ENCODE data around the gene ATP6V1B1. TPM values are rescaled to one million over a fixed set of nuclear protein-coding genes. Genes with fewer than 3 reads are reported as not detected.

Gene ATP6V1B1
- total RNA-seq, 2 experiments from 2014 or later, result not detected

DNA sequence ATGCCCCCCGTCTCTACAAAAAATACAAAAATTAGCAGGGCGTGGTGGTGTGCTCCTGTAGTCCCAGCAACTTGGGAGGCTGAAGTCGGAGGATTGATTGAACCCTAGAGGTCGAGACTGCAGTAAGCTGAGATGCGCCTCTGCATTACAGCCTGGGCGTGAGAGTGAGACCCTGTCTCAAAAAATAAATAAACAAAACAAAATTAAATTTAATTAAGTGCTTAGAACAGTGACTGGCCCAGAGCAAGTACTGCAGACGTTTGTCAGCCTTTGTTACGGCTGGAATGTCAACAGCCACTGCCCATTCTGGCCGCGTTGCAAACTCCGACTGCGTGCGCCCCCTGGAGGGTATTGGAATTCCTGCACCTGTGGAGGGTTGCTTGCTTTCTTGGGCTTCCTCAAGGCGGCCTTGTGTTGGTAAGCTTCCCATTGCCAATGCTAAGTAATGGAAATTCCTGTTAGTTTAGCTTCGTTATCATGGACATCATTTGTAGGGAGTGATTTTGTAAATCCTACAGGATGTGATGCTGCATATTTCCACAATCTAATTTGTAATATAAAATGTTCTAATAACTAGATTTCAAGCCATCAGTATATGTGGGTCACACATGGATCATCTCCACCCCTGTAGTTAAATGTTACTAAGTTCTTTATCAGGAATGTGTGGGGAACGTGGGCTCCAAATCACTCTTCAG lies 15.9 kb upstream of the ATP6V1B1 start:
- Mint-ChIP-seq H3K36me3 (ENCODE audit: low read depth) (no peaks in the 10 kb centered on the region), H3K9me3 (ENCODE audit: low read depth) (no peaks in the 10 kb centered on the region), H3K27ac (no peak overlapping the region), H3K4me3 (no peak overlapping the region), H3K4me1 (no peaks in the 10 kb centered on the region), H3K27me3 (peaks cover 14% of the 10 kb centered on the region)
- peak; percentile 74 for ATAC-seq
- ChIA-PET POLR2A (no interaction called here), CTCF (interaction anchor here (0.5 to 4.9 kb wide), 22 partner anchors 8 to 546 kb away, joined by 3 to 54 read pairs (median 4); partner anchors contain the start of gene FIGLA)
- intact Hi-C loops (cut with DNase I, micrococcal nuclease), result loop anchor here (1.0 to 2.0 kb wide), 4 partner anchors 29 to 265 kb away; no protein-coding TSS in a partner anchor
- peak; percentile 86 for DNase-seq

GRCh38 chr2:70920367-70920715 lies 15.4 kb upstream of the ATP6V1B1 start:
- H3K9me3 Mint-ChIP-seq (ENCODE audit: low read depth), result no peaks in the 10 kb centered on the region
- peaks cover 14% of the 10 kb centered on the region for H3K27me3 Mint-ChIP-seq
- ATAC-seq, result no peak
- H3K4me1 Mint-ChIP-seq, result no peaks in the 10 kb centered on the region
- CTCF ChIA-PET, result interaction anchor here (0.6 to 4.9 kb wide), 20 partner anchors 8 to 547 kb away, joined by 3 to 54 read pairs (median 4); partner anchors contain the start of gene FIGLA
- H3K4me3 Mint-ChIP-seq, result no peak overlapping the region
- intact Hi-C loops (cut with DNase I, micrococcal nuclease), result loop anchor here (1.0 kb wide), 2 partner anchors 49 to 131 kb away; no protein-coding TSS in a partner anchor
- no peaks in the 10 kb centered on the region for H3K36me3 Mint-ChIP-seq (ENCODE audit: low read depth)
- H3K27ac Mint-ChIP-seq, result no peak overlapping the region
- DNase-seq, result no peak
- POLR2A ChIA-PET, result no interaction called here

DNA sequence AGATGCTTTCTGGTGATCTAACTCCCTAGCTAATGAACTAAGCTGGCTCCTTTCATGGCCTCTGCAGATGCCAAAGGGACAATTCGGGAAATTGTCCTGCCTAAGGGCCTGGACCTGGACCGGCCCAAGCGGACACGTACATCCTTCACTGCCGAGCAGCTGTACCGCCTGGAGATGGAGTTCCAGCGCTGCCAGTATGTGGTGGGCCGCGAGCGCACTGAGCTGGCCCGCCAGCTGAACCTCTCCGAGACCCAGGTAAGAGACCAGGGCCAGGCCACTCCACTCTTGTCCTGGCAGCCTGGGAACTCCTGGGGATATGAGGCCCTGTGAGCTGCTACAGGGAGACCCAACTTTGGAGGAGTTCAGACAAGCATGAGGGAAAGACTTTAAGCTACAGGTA lies 14.7 kb upstream of the ATP6V1B1 start:
- intact Hi-C loops (cut with DNase I, micrococcal nuclease), result no loop called here
- DNase-seq, result no peak
- peaks cover 10% of the 10 kb centered on the region for H3K27me3 Mint-ChIP-seq
- ATAC-seq, result no peak
- H3K4me1 Mint-ChIP-seq, result no peaks in the 10 kb centered on the region
- no peaks in the 10 kb centered on the region for H3K36me3 Mint-ChIP-seq (ENCODE audit: low read depth)
- H3K9me3 Mint-ChIP-seq (ENCODE audit: low read depth), result no peaks in the 10 kb centered on the region
- CTCF ChIA-PET, result interaction anchor here (0.7 to 4.9 kb wide), 15 partner anchors 9 to 303 kb away, joined by 3 to 54 read pairs (median 4); partner anchors contain the start of gene FIGLA
- POLR2A ChIA-PET, result no interaction called here
- no peak overlapping the region for H3K27ac Mint-ChIP-seq
- H3K4me3 Mint-ChIP-seq, result no peak overlapping the region

- Mint-ChIP-seq H3K27me3 (peaks cover 7% of the 10 kb centered on the region), H3K9me3 (ENCODE audit: low read depth) (no peaks in the 10 kb centered on the region), H3K4me1 (no peaks in the 10 kb centered on the region), H3K4me3 (no peak overlapping the region), H3K27ac (no peak overlapping the region), H3K36me3 (ENCODE audit: low read depth) (no peaks in the 10 kb centered on the region)
- intact Hi-C loops (cut with DNase I, micrococcal nuclease), result no loop called here
- POLR2A ChIA-PET, result no interaction called here
- no peak for DNase-seq
- ATAC-seq, result no peak
- CTCF ChIA-PET, result interaction anchor here (0.7 to 4.9 kb wide), 8 partner anchors 14 to 150 kb away, joined by 3 to 54 read pairs (median 4); partner anchors contain the start of genes ATP6V1B1 and FIGLA
Observed at GRCh38 chr2:70921839-70922234, 13.9 kb upstream of the ATP6V1B1 start.

- intact Hi-C loops (cut with DNase I, micrococcal nuclease), result no loop called here
- no peak overlapping the region for H3K4me3 Mint-ChIP-seq
- H3K4me1 Mint-ChIP-seq, result no peaks in the 10 kb centered on the region
- no peak overlapping the region for H3K27ac Mint-ChIP-seq
- no peak for ATAC-seq
- peaks cover 4% of the 10 kb centered on the region for H3K27me3 Mint-ChIP-seq
- ChIA-PET POLR2A (interaction anchor here (0.6 kb wide), 1 partner anchor 8 kb away, joined by 3 read pairs; no protein-coding TSS in a partner anchor), CTCF (interaction anchor here (0.9 to 4.9 kb wide), 7 partner anchors 13 to 133 kb away, joined by 3 to 54 read pairs (median 5); partner anchors contain the start of genes ATP6V1B1 and FIGLA)
- no peak for DNase-seq
- no peaks in the 10 kb centered on the region for H3K9me3 Mint-ChIP-seq (ENCODE audit: low read depth)
- no peaks in the 10 kb centered on the region for H3K36me3 Mint-ChIP-seq (ENCODE audit: low read depth)
Observed at GRCh38 chr2:70922235-70923234, 13.2 kb upstream of the ATP6V1B1 start.

DNA sequence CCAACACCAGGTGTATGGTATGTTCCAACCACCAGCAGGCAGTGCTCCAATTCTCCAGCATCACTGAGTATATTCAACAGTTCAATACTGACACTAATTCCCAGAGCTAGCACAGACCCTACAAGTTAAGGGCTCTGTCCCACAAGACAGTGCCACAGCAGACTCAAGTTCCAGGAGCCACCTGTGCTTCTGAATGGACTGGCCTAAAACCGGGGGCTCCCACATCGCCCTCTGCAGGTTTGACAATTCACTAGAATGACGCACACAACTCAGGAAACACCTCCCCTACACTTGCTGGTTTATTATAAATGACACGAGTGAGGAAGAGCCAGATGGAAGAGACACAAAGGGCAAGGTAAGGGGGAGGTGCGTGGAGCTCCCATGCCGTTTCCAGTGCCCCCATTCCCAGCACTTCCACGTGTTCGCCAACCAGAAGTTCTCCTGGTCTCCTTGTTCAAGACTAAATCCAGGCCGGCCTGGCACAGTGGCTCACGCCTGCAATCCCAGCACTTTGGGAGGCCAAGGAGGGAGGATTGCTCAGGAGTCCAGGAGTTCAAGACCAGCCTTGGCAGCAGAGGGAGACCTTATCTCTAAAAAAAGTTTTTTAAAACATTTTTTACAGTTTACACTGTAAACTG lies 12.2 kb upstream of the ATP6V1B1 start:
- CTCF ChIA-PET, result interaction anchor here (0.5 to 4.9 kb wide), 5 partner anchors 23 to 280 kb away, joined by 3 to 54 read pairs (median 4); no protein-coding TSS in a partner anchor
- peak; percentile 59 for DNase-seq
- H3K4me3 Mint-ChIP-seq, result no peak overlapping the region
- POLR2A ChIA-PET, result interaction anchor here (0.6 kb wide), 1 partner anchor 9 kb away, joined by 3 read pairs; no protein-coding TSS in a partner anchor
- peak; percentile 66 for ATAC-seq
- no peaks in the 10 kb centered on the region for H3K9me3 Mint-ChIP-seq (ENCODE audit: low read depth)
- H3K27ac Mint-ChIP-seq, result no peak overlapping the region
- no peaks in the 10 kb centered on the region for H3K4me1 Mint-ChIP-seq
- no peaks in the 10 kb centered on the region for H3K36me3 Mint-ChIP-seq (ENCODE audit: low read depth)
- intact Hi-C loops (cut with DNase I, micrococcal nuclease), result no loop called here
- peaks cover 2% of the 10 kb centered on the region for H3K27me3 Mint-ChIP-seq

DNA sequence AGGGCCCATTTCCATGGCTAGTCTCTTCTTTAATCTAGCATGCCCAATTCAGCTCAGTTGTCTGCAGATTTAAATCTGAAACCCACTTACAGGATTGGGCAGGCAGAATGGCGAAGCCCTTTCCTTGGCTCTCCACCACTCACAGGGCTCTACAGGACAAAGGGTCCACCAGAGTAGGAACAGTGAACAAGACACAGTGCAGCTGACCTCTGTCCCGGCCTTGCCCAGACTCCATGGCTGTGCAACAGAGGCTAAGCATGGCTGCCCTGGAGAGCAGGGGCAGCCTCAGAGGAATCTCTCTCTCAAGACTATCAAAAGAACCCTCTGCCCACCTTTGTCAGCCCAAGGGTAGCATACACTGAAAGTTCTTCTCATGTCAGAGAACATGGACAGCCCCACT lies 9.7 kb upstream of the ATP6V1B1 start:
- no peak for ATAC-seq
- Mint-ChIP-seq H3K4me3 (no peak overlapping the region), H3K27me3 (no peaks in the 10 kb centered on the region), H3K36me3 (ENCODE audit: low read depth) (no peaks in the 10 kb centered on the region), H3K27ac (no peak overlapping the region), H3K9me3 (ENCODE audit: low read depth) (no peaks in the 10 kb centered on the region), H3K4me1 (no peaks in the 10 kb centered on the region)
- ChIA-PET CTCF (interaction anchor here (0.9 to 1.9 kb wide), 6 partner anchors 22 to 622 kb away, joined by 3 to 12 read pairs (median 4); no protein-coding TSS in a partner anchor), POLR2A (no interaction called here)
- intact Hi-C loops (cut with DNase I, micrococcal nuclease), result no loop called here
- DNase-seq, result no peak

DNA sequence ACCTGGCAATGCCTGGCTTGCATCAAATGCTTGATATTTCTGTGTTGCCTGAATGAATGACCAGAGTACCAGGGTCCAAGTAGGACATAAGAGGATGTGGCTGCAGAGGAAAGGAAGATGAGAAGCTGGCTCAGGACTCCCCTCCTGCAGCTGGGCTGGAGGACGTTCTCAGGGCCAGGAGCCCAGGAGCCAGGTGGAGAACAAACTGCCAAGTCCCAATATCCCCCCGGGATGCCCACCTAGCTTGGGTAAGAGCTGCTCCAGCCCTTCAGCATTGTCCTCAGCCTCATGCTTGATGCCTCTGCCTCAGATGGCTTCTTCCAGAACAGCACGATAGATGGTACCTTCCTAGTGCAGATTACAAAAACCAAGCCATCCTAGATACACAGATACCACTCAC lies 8.6 kb upstream of the ATP6V1B1 start:
- H3K27ac Mint-ChIP-seq, result no peak overlapping the region
- no peak overlapping the region for H3K4me3 Mint-ChIP-seq
- DNase-seq (no peak), ATAC-seq (no peak)
- POLR2A ChIA-PET, result no interaction called here
- H3K4me1 Mint-ChIP-seq, result no peaks in the 10 kb centered on the region
- H3K27me3 Mint-ChIP-seq, result no peaks in the 10 kb centered on the region
- intact Hi-C loops (cut with DNase I, micrococcal nuclease), result no loop called here
- no peaks in the 10 kb centered on the region for H3K36me3 Mint-ChIP-seq (ENCODE audit: low read depth)
- H3K9me3 Mint-ChIP-seq (ENCODE audit: low read depth), result no peaks in the 10 kb centered on the region
- CTCF ChIA-PET, result no interaction called here

DNA sequence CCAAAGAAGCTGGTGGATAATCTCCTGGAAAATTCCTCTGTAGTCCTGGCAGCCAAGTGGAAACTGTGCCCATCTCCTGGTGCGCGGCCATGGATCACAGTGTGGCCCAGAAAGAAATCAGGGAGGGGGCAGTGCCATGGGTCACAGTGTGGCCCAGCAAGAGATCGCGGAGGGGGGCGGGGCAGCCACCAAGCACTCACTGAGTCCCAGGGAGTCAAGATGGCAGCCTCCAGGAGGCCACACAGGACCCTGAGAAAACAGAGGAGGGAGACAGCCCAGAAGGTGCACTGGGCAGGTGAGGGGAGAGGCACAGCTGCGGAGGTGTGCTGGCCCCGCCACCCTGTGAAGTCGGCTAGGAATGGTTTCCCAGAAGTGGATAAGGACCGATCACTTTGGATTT lies 8.1 kb upstream of the ATP6V1B1 start:
- Mint-ChIP-seq H3K4me3 (no peak overlapping the region), H3K9me3 (ENCODE audit: low read depth) (no peaks in the 10 kb centered on the region), H3K27me3 (no peaks in the 10 kb centered on the region), H3K4me1 (no peaks in the 10 kb centered on the region), H3K27ac (no peak overlapping the region), H3K36me3 (ENCODE audit: low read depth) (no peaks in the 10 kb centered on the region)
- ChIA-PET POLR2A (no interaction called here), CTCF (interaction anchor here (1.7 kb wide), 1 partner anchor 15 kb away, joined by 4 read pairs; no protein-coding TSS in a partner anchor)
- DNase-seq, result no peak
- ATAC-seq, result no peak
- intact Hi-C loops (cut with DNase I, micrococcal nuclease), result no loop called here

- Mint-ChIP-seq H3K27me3 (peaks cover 2% of the 10 kb centered on the region), H3K36me3 (ENCODE audit: low read depth) (no peaks in the 10 kb centered on the region), H3K4me3 (no peak overlapping the region), H3K9me3 (ENCODE audit: low read depth) (no peaks in the 10 kb centered on the region), H3K4me1 (no peaks in the 10 kb centered on the region), H3K27ac (no peak overlapping the region)
- POLR2A ChIA-PET, result no interaction called here
- CTCF ChIA-PET, result interaction anchor here (1.0 to 1.7 kb wide), 2 partner anchors 13 to 14 kb away, joined by 3 to 4 read pairs; no protein-coding TSS in a partner anchor
- intact Hi-C loops (cut with DNase I, micrococcal nuclease), result no loop called here
- DNase-seq (no peak), ATAC-seq (no peak)
Observed at GRCh38 chr2:70928366-70928765, 7.3 kb upstream of the ATP6V1B1 start.

All from activated CD4-positive, alpha-beta T cell treated with anti-CD3 and anti-CD28 coated beads for 36 hours (primary cell).